Peyer's patch (tissue), 4 donors: Measurements from ENCODE around the gene CDC42BPA.

Experiments used
- CTCF ChIP-seq, 6 experiments: fragments of 450-650 bp in 4 of 6; fragments of 200-600 bp in 2 of 6; sonication (generic) in 1 of 6; IDR thresholded peaks; one replicate each; pipeline ENCODE4 v1.5.1; 2017 to 2019; ENCODE audit warnings: antibody characterized with exemption in 6 of 6, mild to moderate bottlenecking in 3 of 6, moderate library complexity in 1 of 6
- POLR2A ChIP-seq, 2 donors: fragments of 450-650 bp; IDR thresholded peaks; one replicate each; pipeline ENCODE4 v1.5.1; 2017; ENCODE audit warnings: antibody characterized with exemption in 2 of 2, mild to moderate bottlenecking in 2 of 2, moderate library complexity in 2 of 2

- TF ChIP-seq POLR2A (IDR thresholded peaks at IDR 0.05) (no peak), CTCF (IDR thresholded peaks at IDR 0.05) (no peak)
These were observed 372.4 kb downstream of the CDC42BPA start for GRCh38 chr1:226945858-226946245.
